Raji (cell line): ENCODE results near the gene OR52H1.

Experiments used
- POLR2A ChIP-seq: IDR thresholded peaks from 2 replicates; pipeline ENCODE4 v1.6.1; 2011; ENCODE audit warnings: low read depth, low read length, control low read depth; ENCODE audit not compliant: insufficient read depth

Gene OR52H1

GRCh38 chr11:5548440-5548839, at the start of gene OR52H1:
TSS of gene OR52H1 (minus strand) at chr11:5548540. CDS start at chr11:5545505, 3,035 bp downstream.
- no peak for TF ChIP-seq POLR2A

GRCh38 chr11:5597953-5598352, 49.6 kb upstream of the OR52H1 start:
- no peak for TF ChIP-seq POLR2A

- TF ChIP-seq POLR2A = no peak
Observed at GRCh38 chr11:5596607-5597201, 48.4 kb upstream of the OR52H1 start, which contains the start of gene TRIM6. TSS of gene TRIM6 (plus strand) at chr11:5596637. CDS start at chr11:5596898, 261 bp downstream.

- TF ChIP-seq POLR2A = no peak
Observed at GRCh38 chr11:5593146-5593545, 44.8 kb upstream of the OR52H1 start.

- no peak for TF ChIP-seq POLR2A
Observed at GRCh38 chr11:5592615-5593014, 44.3 kb upstream of the OR52H1 start.

GRCh38 chr11:5591613-5592012, 43.3 kb upstream of the OR52H1 start:
- no peak for TF ChIP-seq POLR2A

- no peak for TF ChIP-seq POLR2A
Observed at GRCh38 chr11:5581014-5581413, 32.7 kb upstream of the OR52H1 start.

GRCh38 chr11:5580577-5580976, 32.2 kb upstream of the OR52H1 start, which contains the start of gene OR52B6:
TSS of gene OR52B6 (plus strand) at chr11:5580877. CDS start at chr11:5580877, 0 bp downstream.
- TF ChIP-seq POLR2A = no peak

GRCh38 chr11:5577101-5577500, 28.8 kb upstream of the OR52H1 start:
- TF ChIP-seq POLR2A = no peak

GRCh38 chr11:5575152-5575551, 26.8 kb upstream of the OR52H1 start:
- TF ChIP-seq POLR2A = no peak

GRCh38 chr11:5574654-5575053, 26.3 kb upstream of the OR52H1 start:
- no peak for TF ChIP-seq POLR2A

GRCh38 chr11:5564259-5565019, 16.1 kb upstream of the OR52H1 start:
- TF ChIP-seq POLR2A = no peak

GRCh38 chr11:5557751-5558150, 9.4 kb upstream of the OR52H1 start:
- no peak for TF ChIP-seq POLR2A

- TF ChIP-seq POLR2A = no peak
Observed at GRCh38 chr11:5556596-5557188, 8.4 kb upstream of the OR52H1 start.

GRCh38 chr11:5553343-5553742, 5.0 kb upstream of the OR52H1 start:
- no peak for TF ChIP-seq POLR2A
